NCI-H2081 (cell line): ENCODE measurements around the gene PALLD.

Source experiments
- DNase-seq, 2 experiments: peaks; one replicate each; lab custom pipeline; 2025; lab: John Stamatoyannopoulos, UW

PALLD gene

GRCh38 chr4:168527560-168527959 lies 30.7 kb downstream of the PALLD start:
- DNase-seq = no peak

- DNase-seq = no peak
Measured at GRCh38 chr4:168528131-168528949, 31.5 kb downstream of the PALLD start.

GRCh38 chr4:168529257-168529656 lies 32.4 kb downstream of the PALLD start:
- DNase-seq = no peak

GRCh38 chr4:168531305-168531704 lies 34.5 kb downstream of the PALLD start:
- no peak for DNase-seq

GRCh38 chr4:168534535-168534934 lies 37.7 kb downstream of the PALLD start:
- no peak for DNase-seq

- no peak for DNase-seq
Measured at GRCh38 chr4:168535689-168536088, 38.8 kb downstream of the PALLD start.

GRCh38 chr4:168536448-168536847 lies 39.6 kb downstream of the PALLD start:
- no peak for DNase-seq

GRCh38 chr4:168537086-168537485 lies 40.2 kb downstream of the PALLD start:
- no peak for DNase-seq

GRCh38 chr4:168537571-168537970 lies 40.7 kb downstream of the PALLD start:
- no peak for DNase-seq

GRCh38 chr4:168538632-168539031 lies 41.8 kb downstream of the PALLD start:
- DNase-seq = no peak

GRCh38 chr4:168540086-168540485 lies 43.2 kb downstream of the PALLD start:
- DNase-seq = no peak

GRCh38 chr4:168540503-168541265 lies 43.8 kb downstream of the PALLD start:
- no peak for DNase-seq

- DNase-seq = no peak
Measured at GRCh38 chr4:168541266-168541953, 44.6 kb downstream of the PALLD start.

GRCh38 chr4:168549143-168549542 lies 52.3 kb downstream of the PALLD start:
- DNase-seq = no peak

GRCh38 chr4:168550064-168550766 lies 53.4 kb downstream of the PALLD start:
- no peak for DNase-seq

GRCh38 chr4:168551211-168551610 lies 54.4 kb downstream of the PALLD start:
- DNase-seq = no peak

GRCh38 chr4:168551945-168552695 lies 55.3 kb downstream of the PALLD start:
- no peak for DNase-seq

- DNase-seq = no peak
Measured at GRCh38 chr4:168553714-168554370, 57.0 kb downstream of the PALLD start.

- no peak for DNase-seq
Measured at GRCh38 chr4:168555437-168555836, 58.6 kb downstream of the PALLD start.

- no peak for DNase-seq
Measured at GRCh38 chr4:168557658-168558057, 60.8 kb downstream of the PALLD start.

GRCh38 chr4:168558599-168558998 lies 61.7 kb downstream of the PALLD start:
- DNase-seq = no peak
